Measurements from ENCODE around the gene LCE3D. TPM values are rescaled to one million over a fixed set of nuclear protein-coding genes. Genes with fewer than 3 reads are reported as not detected.

LCE3D gene
- 0.69 to 1.3 TPM (median 0.88 TPM) in 5 replicates for total RNA-seq (2022; extraction: Qiagen RNA extraction; ENCODE audit: low read depth)

GRCh38 chr1:152580433-152580832 lies at the start of gene LCE3D:
LCE3D (minus strand) TSS chr1:152580516; CDS start chr1:152579936, 580 bp downstream.

GRCh38 chr1:152622803-152623202 lies 42.5 kb upstream of the LCE3D start, which contains the start of gene LCE3A:
LCE3A (minus strand) TSS chr1:152623103; CDS start chr1:152623103, 0 bp downstream.

GRCh38 chr1:152613511-152613910 lies 33.2 kb upstream of the LCE3D start, which contains the start of gene LCE3B:
LCE3B (plus strand) TSS chr1:152613811; CDS start chr1:152613811, 0 bp downstream.

GRCh38 chr1:152599934-152600333 lies 19.6 kb upstream of the LCE3D start, which contains the start of gene LCE3C:
LCE3C (plus strand) TSS chr1:152600234; CDS start chr1:152600732, 498 bp downstream.

GRCh38 chr1:152566681-152567080 lies 13.6 kb downstream of the LCE3D start, which contains the start of gene LCE3E:
LCE3E (minus strand) TSS chr1:152566780; CDS start chr1:152566208, 572 bp downstream.

Other genes starting within 250 kb of the LCE3D start
- gene FLG2, start 220.5 kb downstream of the LCE3D start, total RNA-seq (2022; extraction: Qiagen RNA extraction; ENCODE audit: low read depth), result not detected in 5 replicates
- gene CRNN, start 166.3 kb downstream of the LCE3D start, total RNA-seq (2022; extraction: Qiagen RNA extraction; ENCODE audit: low read depth), result not detected in 5 replicates
- gene LCE5A, start 69.7 kb downstream of the LCE3D start, total RNA-seq (2022; extraction: Qiagen RNA extraction; ENCODE audit: low read depth), result 0.31 TPM in 1 of 5 replicates, not detected in the others
- gene CRCT1, start 66.0 kb downstream of the LCE3D start, total RNA-seq (2022; extraction: Qiagen RNA extraction; ENCODE audit: low read depth), result 0.25 to 0.48 TPM (median 0.43 TPM) in 4 of 5 replicates, not detected in the other
- gene LCE3E, start 13.7 kb downstream of the LCE3D start, total RNA-seq (2022; extraction: Qiagen RNA extraction; ENCODE audit: low read depth), result not detected in 5 replicates
- gene LCE3C, start 19.7 kb upstream of the LCE3D start, total RNA-seq (2022; extraction: Qiagen RNA extraction; ENCODE audit: low read depth), result not detected in 5 replicates
- gene LCE3B, start 33.3 kb upstream of the LCE3D start, total RNA-seq (2022; extraction: Qiagen RNA extraction; ENCODE audit: low read depth), result not detected in 5 replicates
- not detected in 5 replicates for gene LCE3A, start 42.6 kb upstream of the LCE3D start, total RNA-seq (2022; extraction: Qiagen RNA extraction; ENCODE audit: low read depth)
- gene LCE2D, start 82.9 kb upstream of the LCE3D start, total RNA-seq (2022; extraction: Qiagen RNA extraction; ENCODE audit: low read depth), result not detected in 5 replicates
- not detected in 5 replicates for gene LCE2C, start 94.8 kb upstream of the LCE3D start, total RNA-seq (2022; extraction: Qiagen RNA extraction; ENCODE audit: low read depth)
- not detected in 5 replicates for gene LCE2B, start 105.6 kb upstream of the LCE3D start, total RNA-seq (2022; extraction: Qiagen RNA extraction; ENCODE audit: low read depth)
- gene LCE2A, start 117.8 kb upstream of the LCE3D start, total RNA-seq (2022; extraction: Qiagen RNA extraction; ENCODE audit: low read depth), result not detected in 5 replicates
- not detected in 5 replicates for gene LCE4A, start 127.6 kb upstream of the LCE3D start, total RNA-seq (2022; extraction: Qiagen RNA extraction; ENCODE audit: low read depth)
- gene KPRP, start 177.5 kb upstream of the LCE3D start, total RNA-seq (2022; extraction: Qiagen RNA extraction; ENCODE audit: low read depth), result not detected in 5 replicates
- not detected in 5 replicates for gene LCE1F, start 194.6 kb upstream of the LCE3D start, total RNA-seq (2022; extraction: Qiagen RNA extraction; ENCODE audit: low read depth)
- gene LCE1E, start 205.7 kb upstream of the LCE3D start, total RNA-seq (2022; extraction: Qiagen RNA extraction; ENCODE audit: low read depth), result 0.08 TPM in 1 of 5 replicates, not detected in the others
- gene LCE1D, start 216.2 kb upstream of the LCE3D start, total RNA-seq (2022; extraction: Qiagen RNA extraction; ENCODE audit: low read depth), result not detected in 5 replicates
- gene LCE1C, start 226.1 kb upstream of the LCE3D start, total RNA-seq (2022; extraction: Qiagen RNA extraction; ENCODE audit: low read depth), result not detected in 5 replicates
- not detected in 5 replicates for gene LCE1B, start 231.5 kb upstream of the LCE3D start, total RNA-seq (2022; extraction: Qiagen RNA extraction; ENCODE audit: low read depth)
- gene LCE1A, start 247.0 kb upstream of the LCE3D start, total RNA-seq (2022; extraction: Qiagen RNA extraction; ENCODE audit: low read depth), result not detected in 5 replicates